ENCODE results near the gene CALHM4. TPM values are rescaled to one million over a fixed set of nuclear protein-coding genes. Genes with fewer than 3 reads are reported as not detected.

CALHM4 gene
- total RNA-seq, 3 donors from 2014 or later = not detected

- no peak for TF ChIP-seq CTCF (IDR thresholded peaks at IDR 0.05)
- H3K9me3 ChIP-seq = no peaks in the 10 kb centered on the region
- no peak for ATAC-seq
- H3K36me3 ChIP-seq (ENCODE audit: low read depth) = no peaks in the 10 kb centered on the region
- no peak overlapping the region for H3K4me3 ChIP-seq
- intact Hi-C loops (cut with DNase I, micrococcal nuclease) = no loop called here
- H3K4me1 ChIP-seq (ENCODE audit: low read depth) = peaks cover 11% of the 10 kb centered on the region
- DNase-seq = no peak
Observed at GRCh38 chr6:116577486-116577885, 23.9 kb downstream of the CALHM4 start.

- peaks cover 7% of the 10 kb centered on the region for H3K4me1 ChIP-seq (ENCODE audit: low read depth)
- H3K4me3 ChIP-seq = no peak overlapping the region
Observed at GRCh38 chr6:116578335-116578734, 24.8 kb downstream of the CALHM4 start.

GRCh38 chr6:116579143-116579542 is 25.6 kb downstream of the CALHM4 start:
- Histone ChIP-seq H3K4me1 (ENCODE audit: low read depth) (peaks cover 7% of the 10 kb centered on the region), H3K9me3 (no peaks in the 10 kb centered on the region), H3K36me3 (ENCODE audit: low read depth) (no peaks in the 10 kb centered on the region), H3K4me3 (no peak overlapping the region)
- intact Hi-C loops (cut with DNase I, micrococcal nuclease) = no loop called here
- no peak for DNase-seq
- peak; percentile 77 for ATAC-seq
- no peak for TF ChIP-seq CTCF (IDR thresholded peaks at IDR 0.05)

More at GRCh38 chr6:116578335-116578734, 24.8 kb downstream of the CALHM4 start:
- no peaks in the 10 kb centered on the region for H3K9me3 ChIP-seq
- intact Hi-C loops (cut with DNase I, micrococcal nuclease) = no loop called here
- TF ChIP-seq CTCF (IDR thresholded peaks at IDR 0.05) = no peak
- ATAC-seq (no peak), DNase-seq (no peak)
- no peaks in the 10 kb centered on the region for H3K36me3 ChIP-seq (ENCODE audit: low read depth)

GRCh38 chr6:116580198-116580597 is 26.6 kb downstream of the CALHM4 start:
- H3K4me3 ChIP-seq = no peak overlapping the region
- no peak for ATAC-seq
- no peaks in the 10 kb centered on the region for H3K9me3 ChIP-seq
- no peak for TF ChIP-seq CTCF (IDR thresholded peaks at IDR 0.05)
- H3K36me3 ChIP-seq (ENCODE audit: low read depth) = no peaks in the 10 kb centered on the region
- H3K4me1 ChIP-seq (ENCODE audit: low read depth) = peaks cover 7% of the 10 kb centered on the region
- intact Hi-C loops (cut with DNase I, micrococcal nuclease) = no loop called here
- DNase-seq = no peak

- intact Hi-C loops (cut with DNase I, micrococcal nuclease) = no loop called here
- no peaks in the 10 kb centered on the region for H3K9me3 ChIP-seq
- H3K4me1 ChIP-seq (ENCODE audit: low read depth) = no peaks in the 10 kb centered on the region
- no peak overlapping the region for H3K4me3 ChIP-seq
- TF ChIP-seq CTCF (IDR thresholded peaks at IDR 0.05) = no peak
- no peak for DNase-seq
- ATAC-seq = no peak
- peaks cover 5% of the 10 kb centered on the region for H3K36me3 ChIP-seq (ENCODE audit: low read depth)
Observed at GRCh38 chr6:116586276-116586675, 32.7 kb downstream of the CALHM4 start.

GRCh38 chr6:116586738-116587137 is 33.2 kb downstream of the CALHM4 start:
- peaks cover 5% of the 10 kb centered on the region for H3K36me3 ChIP-seq (ENCODE audit: low read depth)
- TF ChIP-seq CTCF (IDR thresholded peaks at IDR 0.05) = no peak
- no peaks in the 10 kb centered on the region for H3K4me1 ChIP-seq (ENCODE audit: low read depth)
- no peak overlapping the region for H3K4me3 ChIP-seq
- intact Hi-C loops (cut with DNase I, micrococcal nuclease) = no loop called here
- H3K9me3 ChIP-seq = no peaks in the 10 kb centered on the region
- ATAC-seq = no peak
- DNase-seq = no peak
